ENCODE measurements around the gene CEP128. TPM values are rescaled to one million over a fixed set of nuclear protein-coding genes. Genes with fewer than 3 reads are reported as not detected.

CEP128 gene
- total and polyA plus RNA-seq, 5 donors from 2014 or later: 9.3 to 82.8 (median 10.8) TPM

DNA sequence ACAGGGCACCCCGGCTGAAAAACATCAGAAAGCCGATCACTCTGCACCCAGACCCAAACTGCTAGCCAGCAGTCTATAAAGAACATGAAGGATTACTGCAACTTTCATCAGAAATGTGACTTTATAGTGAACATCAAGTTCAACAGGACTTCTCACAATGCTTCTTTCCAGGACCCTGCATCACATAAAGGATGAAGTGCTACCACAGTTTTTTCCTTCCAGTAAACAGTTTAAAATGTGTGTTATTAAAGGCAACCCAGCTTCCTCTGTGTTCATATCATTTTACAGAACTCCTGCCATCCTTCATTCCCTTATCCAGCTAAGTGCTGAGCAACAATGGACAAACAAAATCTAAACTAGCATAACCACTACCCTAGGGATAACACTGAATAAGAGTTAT is 449.9 kb downstream of the CEP128 start:
- DNase-seq (no peak), ATAC-seq (ENCODE audit: low read depth in 2 of 2) (no peak)
- Histone ChIP-seq H3K4me1 (ENCODE audit: control insufficient read depth, insufficient read depth, low read length, poor library complexity, severe bottlenecking) (no peaks in the 10 kb centered on the region), H3K9me3 (ENCODE audit: control insufficient read depth in 2 of 2, low read length in 2 of 2) (no peaks in the 10 kb centered on the region), H3K4me3 (ENCODE audit: low read depth, low read length) (no peak overlapping the region), H3K27me3 (ENCODE audit: control insufficient read depth, insufficient read depth, low read length) (no peaks in the 10 kb centered on the region), H3K27ac (ENCODE audit: insufficient read depth, low read length, poor library complexity, severe bottlenecking) (no peak overlapping the region), H3K36me3 (ENCODE audit: control insufficient read depth, insufficient read depth, low read length) (no peaks in the 10 kb centered on the region)
- Mint-ChIP-seq H3K4me3 (no peak overlapping the region), H3K36me3 (peaks cover 3% of the 10 kb centered on the region), H3K27me3 (no peaks in the 10 kb centered on the region), H3K27ac (peak overlapping the region in 2 of 3 donors; percentile 73 to 79), H3K4me1 (peaks cover 6 to 15% (median 12%) of the 10 kb centered on the region in 4 donors), H3K9me3 (peaks cover 0 to 2% (median 0%) of the 10 kb centered on the region in 7 donors)

DNA sequence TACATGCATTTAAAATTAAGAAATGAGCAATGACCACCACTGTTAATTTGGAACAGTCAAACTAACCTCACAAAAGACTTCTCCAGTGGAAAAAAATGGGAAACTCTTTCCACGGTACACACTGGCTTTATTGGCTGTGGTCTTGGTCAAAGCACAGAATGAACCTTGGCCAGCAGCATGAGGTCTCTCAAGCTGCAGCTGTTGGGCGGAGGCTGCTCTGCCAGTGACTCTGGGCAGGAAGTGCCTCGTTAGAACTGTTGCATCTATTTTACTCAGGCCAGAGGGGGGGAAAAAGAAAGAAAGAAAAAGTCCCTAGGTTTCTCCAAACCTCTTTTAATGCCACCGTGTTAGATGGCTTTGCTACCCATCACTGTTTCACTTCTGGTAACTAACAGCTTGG is 450.4 kb downstream of the CEP128 start:
- Histone ChIP-seq H3K27ac (ENCODE audit: insufficient read depth, low read length, poor library complexity, severe bottlenecking) (no peak overlapping the region), H3K9me3 (ENCODE audit: control insufficient read depth in 2 of 2, low read length in 2 of 2) (no peaks in the 10 kb centered on the region), H3K4me1 (ENCODE audit: control insufficient read depth, insufficient read depth, low read length, poor library complexity, severe bottlenecking) (no peaks in the 10 kb centered on the region), H3K27me3 (ENCODE audit: control insufficient read depth, insufficient read depth, low read length) (no peaks in the 10 kb centered on the region), H3K4me3 (ENCODE audit: low read depth, low read length) (no peak overlapping the region), H3K36me3 (ENCODE audit: control insufficient read depth, insufficient read depth, low read length) (no peaks in the 10 kb centered on the region)
- H3K4me1 Mint-ChIP-seq: peaks cover 6 to 15% (median 12%) of the 10 kb centered on the region in 4 donors
- peak overlapping the region in 2 of 3 donors; percentile 73 to 79 for H3K27ac Mint-ChIP-seq
- ATAC-seq (ENCODE audit: low read depth in 2 of 2): peak; percentile 37 to 43
- H3K36me3 Mint-ChIP-seq: peaks cover 3% of the 10 kb centered on the region
- peak overlapping the region in 1 of 4 donors; percentile 26 for H3K4me3 Mint-ChIP-seq
- DNase-seq: peak in 2 of 3 donors; percentile 1 to 51
- H3K27me3 Mint-ChIP-seq: no peaks in the 10 kb centered on the region
- peaks cover 0 to 2% (median 0%) of the 10 kb centered on the region in 7 donors for H3K9me3 Mint-ChIP-seq

DNA sequence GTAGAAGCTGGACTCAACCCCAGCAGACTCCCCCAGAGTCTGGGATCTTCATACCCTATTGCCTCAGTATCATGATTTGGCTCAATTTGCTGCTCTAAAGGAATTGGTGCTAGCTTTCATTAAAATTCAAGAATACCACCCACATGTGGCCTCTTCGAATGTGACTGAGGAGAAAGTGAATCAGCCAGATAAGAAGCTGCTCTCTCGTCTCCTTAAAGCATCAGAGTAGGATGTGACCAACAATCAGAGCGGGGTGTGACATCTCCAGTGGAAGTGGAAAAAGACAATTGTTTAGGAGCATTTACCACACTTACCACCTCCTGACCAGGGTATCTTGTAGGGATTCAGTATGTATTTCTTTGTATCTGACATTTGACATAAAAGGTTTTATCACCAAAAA is 452.0 kb downstream of the CEP128 start:
- no peak overlapping the region for H3K27ac ChIP-seq (ENCODE audit: insufficient read depth, low read length, poor library complexity, severe bottlenecking)
- no peaks in the 10 kb centered on the region for H3K9me3 ChIP-seq (ENCODE audit: control insufficient read depth in 2 of 2, low read length in 2 of 2)
- H3K9me3 Mint-ChIP-seq: peaks cover 0 to 7% (median 0%) of the 10 kb centered on the region in 7 donors
- H3K27ac Mint-ChIP-seq: no peak overlapping the region
- H3K36me3 Mint-ChIP-seq: peaks cover 7% of the 10 kb centered on the region
- no peaks in the 10 kb centered on the region for H3K36me3 ChIP-seq (ENCODE audit: control insufficient read depth, insufficient read depth, low read length)
- no peaks in the 10 kb centered on the region for H3K27me3 ChIP-seq (ENCODE audit: control insufficient read depth, insufficient read depth, low read length)
- no peaks in the 10 kb centered on the region for H3K27me3 Mint-ChIP-seq
- H3K4me1 Mint-ChIP-seq: peaks cover 6 to 15% (median 12%) of the 10 kb centered on the region in 4 donors
- H3K4me1 ChIP-seq (ENCODE audit: control insufficient read depth, insufficient read depth, low read length, poor library complexity, severe bottlenecking): no peaks in the 10 kb centered on the region
- no peak overlapping the region for H3K4me3 ChIP-seq (ENCODE audit: low read depth, low read length)
- no peak for ATAC-seq (ENCODE audit: low read depth in 2 of 2)
- H3K4me3 Mint-ChIP-seq: no peak overlapping the region
- no peak for DNase-seq

DNA sequence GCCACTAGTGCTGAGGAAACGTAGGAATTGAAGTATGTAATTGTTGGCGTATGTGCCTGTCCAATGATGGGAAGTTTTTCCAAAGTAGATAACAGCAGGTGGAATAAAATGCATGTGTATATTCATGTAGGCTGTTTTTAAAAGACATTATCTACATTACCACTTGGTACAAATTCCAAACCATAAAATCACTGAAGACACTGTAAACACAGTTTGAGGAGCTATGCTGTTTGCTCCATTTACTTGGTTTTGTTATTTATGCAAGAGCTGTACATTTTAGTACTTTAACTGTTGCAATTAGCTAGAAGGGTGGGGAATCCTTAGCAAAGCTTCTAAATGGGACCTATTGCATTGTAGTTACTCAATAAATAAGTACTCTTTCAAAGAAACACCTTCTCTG is 455.8 kb downstream of the CEP128 start:
- no peak for ATAC-seq (ENCODE audit: low read depth in 2 of 2)
- Histone ChIP-seq H3K4me1 (ENCODE audit: control insufficient read depth, insufficient read depth, low read length, poor library complexity, severe bottlenecking) (no peaks in the 10 kb centered on the region), H3K27me3 (ENCODE audit: control insufficient read depth, insufficient read depth, low read length) (no peaks in the 10 kb centered on the region), H3K9me3 (ENCODE audit: control insufficient read depth in 2 of 2, low read length in 2 of 2) (no peaks in the 10 kb centered on the region), H3K36me3 (ENCODE audit: control insufficient read depth, insufficient read depth, low read length) (no peaks in the 10 kb centered on the region), H3K4me3 (ENCODE audit: low read depth, low read length) (no peak overlapping the region), H3K27ac (ENCODE audit: insufficient read depth, low read length, poor library complexity, severe bottlenecking) (no peak overlapping the region)
- no peak for DNase-seq
- Mint-ChIP-seq H3K27me3 (no peaks in the 10 kb centered on the region), H3K4me3 (no peak overlapping the region), H3K27ac (no peak overlapping the region), H3K36me3 (peaks cover 4% of the 10 kb centered on the region), H3K9me3 (peaks cover 0 to 7% (median 0%) of the 10 kb centered on the region in 7 donors), H3K4me1 (peaks cover 0 to 3% (median 0%) of the 10 kb centered on the region in 4 donors)

DNA sequence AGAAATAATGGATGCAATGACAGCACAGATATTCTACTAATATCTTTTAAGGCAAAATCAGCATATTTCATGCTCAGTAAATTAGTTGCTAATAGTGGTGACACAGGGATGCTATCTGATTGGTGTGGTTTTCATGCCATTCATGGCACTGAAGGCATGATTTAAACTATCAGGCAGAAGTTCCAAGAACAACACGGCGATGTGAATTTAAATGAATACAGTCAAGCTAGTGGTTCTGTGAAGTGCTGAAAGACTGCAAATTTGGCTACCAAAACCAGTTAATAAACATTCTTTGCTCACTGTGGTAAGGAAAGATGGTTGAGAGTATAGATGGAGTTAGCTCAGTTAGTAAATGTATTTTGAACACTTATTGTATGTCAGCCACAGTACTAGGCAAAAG is 458.2 kb downstream of the CEP128 start:
- H3K4me3 ChIP-seq (ENCODE audit: low read depth, low read length): no peak overlapping the region

DNA sequence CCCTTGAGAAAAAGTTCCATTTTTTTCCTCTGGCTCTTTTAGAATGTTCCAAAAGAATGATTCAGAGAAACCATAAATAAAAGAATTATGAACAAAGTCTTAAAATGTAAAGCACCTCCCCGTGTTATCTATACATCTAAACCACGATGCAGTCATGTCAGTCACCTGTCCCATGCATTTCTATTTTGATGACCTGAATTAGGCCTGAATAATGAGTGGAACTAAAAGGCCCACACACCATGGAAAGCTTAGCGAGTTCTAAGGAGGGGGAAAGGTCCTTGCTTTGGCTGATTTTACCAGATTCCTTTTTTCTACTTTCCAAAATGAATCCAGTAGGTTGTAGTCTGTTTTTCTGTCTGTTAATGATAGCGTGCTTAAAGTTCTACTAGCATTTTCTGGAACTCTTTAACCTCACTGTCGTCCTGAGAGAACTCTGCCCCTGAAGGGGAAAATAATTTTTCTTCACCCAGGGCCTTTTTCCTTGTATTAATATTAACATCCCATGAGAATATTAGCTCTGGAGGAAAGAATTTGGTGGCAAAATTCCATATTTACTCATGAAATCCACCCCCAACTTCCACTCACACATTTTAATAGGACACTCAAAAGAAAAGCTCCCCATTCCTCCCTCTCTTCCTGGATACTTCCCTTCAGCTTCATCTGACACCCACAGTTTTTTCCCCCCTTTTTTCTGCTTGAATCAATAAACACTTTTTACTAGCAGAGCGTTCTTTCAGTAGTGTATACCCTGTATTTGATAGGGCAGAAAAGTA is 464.0 kb downstream of the CEP128 start:
- no peaks in the 10 kb centered on the region for H3K36me3 ChIP-seq (ENCODE audit: control insufficient read depth, insufficient read depth, low read length)
- H3K9me3 Mint-ChIP-seq: peaks cover 1 to 14% (median 4%) of the 10 kb centered on the region in 7 donors
- no peak for DNase-seq
- H3K9me3 ChIP-seq (ENCODE audit: control insufficient read depth in 2 of 2, low read length in 2 of 2): peaks cover 2 to 8% of the 10 kb centered on the region in 2 experiments
- no peaks in the 10 kb centered on the region for H3K27me3 Mint-ChIP-seq
- H3K36me3 Mint-ChIP-seq: peaks cover 9% of the 10 kb centered on the region
- H3K4me3 ChIP-seq (ENCODE audit: low read depth, low read length): no peak overlapping the region
- no peak overlapping the region for H3K4me3 Mint-ChIP-seq
- ATAC-seq (ENCODE audit: low read depth in 2 of 2): no peak
- no peaks in the 10 kb centered on the region for H3K4me1 ChIP-seq (ENCODE audit: control insufficient read depth, insufficient read depth, low read length, poor library complexity, severe bottlenecking)
- H3K27ac Mint-ChIP-seq: no peak overlapping the region
- H3K27me3 ChIP-seq (ENCODE audit: control insufficient read depth, insufficient read depth, low read length): no peaks in the 10 kb centered on the region
- no peak overlapping the region for H3K27ac ChIP-seq (ENCODE audit: insufficient read depth, low read length, poor library complexity, severe bottlenecking)
- H3K4me1 Mint-ChIP-seq: no peaks in the 10 kb centered on the region

More for the DNA sequence above, 458.2 kb downstream of the CEP128 start:
- no peaks in the 10 kb centered on the region for H3K36me3 ChIP-seq (ENCODE audit: control insufficient read depth, insufficient read depth, low read length)
- H3K9me3 ChIP-seq (ENCODE audit: control insufficient read depth in 2 of 2, low read length in 2 of 2): no peaks in the 10 kb centered on the region
- no peak overlapping the region for H3K4me3 Mint-ChIP-seq
- H3K27ac Mint-ChIP-seq: no peak overlapping the region
- H3K27me3 Mint-ChIP-seq: no peaks in the 10 kb centered on the region
- H3K9me3 Mint-ChIP-seq: peaks cover 0 to 7% (median 0%) of the 10 kb centered on the region in 7 donors
- no peak for DNase-seq
- H3K4me1 Mint-ChIP-seq: no peaks in the 10 kb centered on the region
- H3K27ac ChIP-seq (ENCODE audit: insufficient read depth, low read length, poor library complexity, severe bottlenecking): no peak overlapping the region
- H3K27me3 ChIP-seq (ENCODE audit: control insufficient read depth, insufficient read depth, low read length): no peaks in the 10 kb centered on the region
- no peaks in the 10 kb centered on the region for H3K4me1 ChIP-seq (ENCODE audit: control insufficient read depth, insufficient read depth, low read length, poor library complexity, severe bottlenecking)
- peaks cover 4% of the 10 kb centered on the region for H3K36me3 Mint-ChIP-seq
- ATAC-seq (ENCODE audit: low read depth in 2 of 2): no peak

DNA sequence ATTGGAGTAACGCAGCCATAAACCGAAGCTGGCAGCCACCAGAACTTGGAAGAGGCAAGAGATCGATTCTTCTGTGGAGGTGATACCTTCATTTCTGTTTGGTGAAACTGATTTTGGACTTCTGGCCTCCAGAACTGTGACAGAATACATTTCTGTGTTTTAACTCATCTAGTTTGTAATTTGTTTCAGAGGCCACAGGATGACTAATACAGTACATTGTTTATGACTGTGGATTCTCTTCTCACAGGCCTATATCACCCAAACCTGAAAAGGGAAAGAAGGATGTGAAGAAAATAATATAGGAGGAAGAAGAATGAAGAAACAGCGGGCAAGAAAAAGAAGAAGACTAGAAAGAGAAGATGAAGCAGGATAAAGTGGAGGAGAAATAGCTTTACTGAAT is 466.5 kb downstream of the CEP128 start:
- no peaks in the 10 kb centered on the region for H3K36me3 ChIP-seq (ENCODE audit: control insufficient read depth, insufficient read depth, low read length)
- Mint-ChIP-seq H3K4me1 (no peaks in the 10 kb centered on the region), H3K4me3 (no peak overlapping the region), H3K9me3 (peaks cover 1 to 21% (median 7%) of the 10 kb centered on the region in 7 donors), H3K27ac (no peak overlapping the region), H3K27me3 (no peaks in the 10 kb centered on the region), H3K36me3 (peaks cover 9% of the 10 kb centered on the region)
- no peaks in the 10 kb centered on the region for H3K4me1 ChIP-seq (ENCODE audit: control insufficient read depth, insufficient read depth, low read length, poor library complexity, severe bottlenecking)
- H3K4me3 ChIP-seq (ENCODE audit: low read depth, low read length): no peak overlapping the region
- no peak overlapping the region for H3K27ac ChIP-seq (ENCODE audit: insufficient read depth, low read length, poor library complexity, severe bottlenecking)
- peaks cover 2 to 8% of the 10 kb centered on the region in 2 experiments for H3K9me3 ChIP-seq (ENCODE audit: control insufficient read depth in 2 of 2, low read length in 2 of 2)
- DNase-seq (no peak), ATAC-seq (ENCODE audit: low read depth in 2 of 2) (no peak)
- no peaks in the 10 kb centered on the region for H3K27me3 ChIP-seq (ENCODE audit: control insufficient read depth, insufficient read depth, low read length)

Measured in CD4-positive, CD25-positive, alpha-beta regulatory T cell (primary cell).